Sigmoid colon (tissue), 7 donors: Measurements from ENCODE around the gene UPF2. TPM values are rescaled to one million over a fixed set of nuclear protein-coding genes. Genes with fewer than 3 reads are reported as not detected.

Experiments used
- DNase-seq: peaks from one replicate; pipeline ENCODE4 v3.0.0-alpha.2; 2019
- H3K27ac ChIP-seq, 4 donors: fragments of 200-600 bp; sonication (generic); one replicate each; pipeline ENCODE4 v1.5.1; 2016 to 2019; ENCODE audit warnings: mild to moderate bottlenecking in 1 of 4
- H3K27me3 ChIP-seq, 3 donors: fragments of 200-600 bp; sonication (generic); one replicate each; pipeline ENCODE4 v1.5.1; 2019; ENCODE audit warnings: mild to moderate bottlenecking in 1 of 3
- H3K36me3 ChIP-seq, 4 donors: fragments of 200-600 bp; sonication (generic); one replicate each; pipeline ENCODE4 v1.5.1; 2016 to 2019
- H3K4me1 ChIP-seq, 4 donors: fragments of 200-600 bp; sonication (generic); one replicate each; pipeline ENCODE4 v1.5.1; 2017 to 2019
- H3K4me3 ChIP-seq, 4 donors: fragments of 200-600 bp; sonication (generic); one replicate each; pipeline ENCODE4 v1.5.1; 2017 to 2019; ENCODE audit warnings: mild to moderate bottlenecking in 2 of 4, moderate library complexity in 1 of 4
- H3K9me3 ChIP-seq, 4 donors: fragments of 200-600 bp in 3 of 4; sonication (generic) in 3 of 4; one replicate each; pipeline versions ENCODE4 v1.5.1 to v1.6.1; 2013 to 2019
- EP300 ChIP-seq, 4 donors: sonication (generic); formaldehyde crosslinking; IDR thresholded peaks; one replicate each; pipeline ENCODE4 v1.6.1; 2017; ENCODE audit warnings: antibody characterized with exemption in 4 of 4
- POLR2A ChIP-seq, 2 donors: fragments of 450-650 bp; IDR thresholded peaks; one replicate each; pipeline ENCODE4 v1.6.1; 2016; ENCODE audit warnings: antibody characterized with exemption in 2 of 2, mild to moderate bottlenecking in 2 of 2, moderate library complexity in 2 of 2
- POLR2AphosphoS5 ChIP-seq, 4 donors: sonication (generic); formaldehyde crosslinking; IDR thresholded peaks; one replicate each; pipeline ENCODE4 v1.6.1; 2017; ENCODE audit warnings: antibody characterized with exemption in 4 of 4
- WGBS, 2 donors: extraction: QIAGEN DNeasy Blood & Tissue Kit; methylation state at CpG; one replicate each; pipeline ENCODE4 v1.1.7; 2013; 5-methylcytosine and 5-hydroxymethylcytosine counted together
- intact Hi-C: fragments of 100-400 bp; cut with DNase I; formaldehyde crosslinking; loops from one replicate; pipeline ENCODE4 v1.15.1; 2023
- polyA plus RNA-seq, 3 donors: library from polyadenylated mRNA; stranded (reverse); fragments of 200-250 nt; gene quantifications; one replicate each; pipeline ENCODE4 v1.2.3, GENCODE V29; 2013
- total RNA-seq, 4 donors: library from RNA; depleted of rRNA; stranded (reverse); fragments of >200 nt; gene quantifications; one replicate each; pipeline ENCODE4 v1.1.0, GENCODE V29; 2016
- TF ChIP-seq, protein P1 (sequence below), 4 experiments: fragments of 450-650 bp in 3 of 4; fragments of 200-600 bp in 1 of 4; IDR thresholded peaks; one replicate each; pipeline ENCODE4 v1.5.1; 2016 to 2019; ENCODE audit warnings: antibody characterized with exemption in 4 of 4, mild to moderate bottlenecking in 3 of 4, moderate library complexity in 2 of 4
- donor health status: healthy with polysubstance abuse.
- donor health status: Bipolar disorder and iron deficiency.
- donor health status: healthy.

The UPF2 gene
- total and polyA plus RNA-seq, 7 donors, result 11.4 to 36.9 (median 29.3) TPM

DNA sequence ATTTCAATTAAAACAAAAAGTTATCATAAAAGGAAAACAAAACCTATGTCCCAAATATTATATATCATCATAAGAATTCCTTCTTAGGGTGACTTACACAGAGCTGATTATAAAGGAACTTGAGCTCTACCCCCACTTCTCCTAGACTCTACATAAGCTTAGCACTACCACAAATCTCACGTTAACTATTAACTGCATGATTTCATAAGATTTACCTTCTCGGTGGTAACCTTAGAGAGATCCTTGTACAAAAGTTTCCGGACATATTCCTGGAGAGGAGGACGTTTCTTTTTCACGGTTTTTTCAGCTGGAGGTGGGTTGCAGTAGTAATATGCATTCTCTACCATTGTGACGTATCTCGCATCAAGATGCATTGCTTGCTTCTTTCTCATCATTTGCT lies 83.7 kb downstream of the UPF2 start:
- Histone ChIP-seq H3K27ac (no peak overlapping the region), H3K4me3 (no peak overlapping the region), H3K36me3 (peaks cover 11 to 100% (median 36%) of the 10 kb centered on the region in 4 donors), H3K9me3 (no peaks in the 10 kb centered on the region), H3K27me3 (no peaks in the 10 kb centered on the region), H3K4me1 (no peaks in the 10 kb centered on the region)
- WGBS, 2 donors, result 53 to 74% methylated on average over 7 of the region's 7 CpGs
- intact Hi-C loops, result no loop called here
- no peak for TF ChIP-seq POLR2A (IDR thresholded peaks at IDR 0.05)
- no peak for DNase-seq

DNA sequence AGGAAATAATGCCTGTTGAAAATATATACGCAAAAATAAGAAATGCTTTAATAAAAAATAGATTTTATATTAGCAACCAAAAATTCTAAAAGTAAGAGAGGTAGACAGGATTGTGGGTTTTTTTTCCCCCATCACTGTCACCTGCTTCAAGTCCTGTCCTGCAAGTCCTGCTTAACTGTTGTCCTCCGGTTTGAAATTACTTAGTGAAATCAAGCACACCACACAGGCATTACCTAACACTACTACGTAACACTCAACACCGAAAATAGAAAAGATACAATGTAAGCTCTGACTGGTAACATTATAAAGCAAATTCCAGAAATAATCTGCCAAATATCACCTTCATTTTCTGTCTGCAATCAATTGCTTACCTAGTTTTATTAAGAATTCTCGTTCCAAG lies 90.9 kb downstream of the UPF2 start:
- intact Hi-C loops, result no loop called here

DNA sequence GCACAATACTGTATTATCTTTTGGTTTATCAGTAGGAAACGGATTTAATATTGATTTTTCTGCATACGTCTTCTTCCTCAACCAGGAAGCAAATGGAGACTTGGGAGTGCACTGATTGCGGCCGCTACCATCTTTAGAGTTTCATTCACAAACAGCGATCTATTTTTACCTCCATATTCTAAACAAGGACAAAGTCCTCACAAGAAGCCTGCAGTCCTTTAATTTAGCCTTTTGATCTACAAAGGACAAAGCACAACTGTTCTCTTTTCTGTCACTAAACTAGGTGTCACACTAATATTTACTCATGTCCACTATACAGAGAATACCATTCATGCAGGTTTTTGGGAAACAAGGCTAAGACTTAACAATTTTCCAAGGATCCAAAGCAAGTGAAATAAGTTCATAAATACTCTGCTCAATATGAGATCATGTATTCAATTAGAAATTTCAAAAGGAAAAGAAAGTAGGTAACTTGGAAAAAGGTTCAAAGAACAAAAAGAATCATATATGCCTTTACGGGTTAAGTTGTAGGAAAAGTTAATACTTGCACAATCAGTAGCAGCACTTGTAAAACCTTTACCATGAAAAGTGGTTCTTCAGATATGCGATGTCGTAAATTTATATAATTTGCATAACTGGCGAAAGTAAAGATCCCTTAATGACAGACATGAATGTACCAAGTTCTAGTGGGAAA lies 92.1 kb downstream of the UPF2 start:
- Histone ChIP-seq H3K9me3 (no peaks in the 10 kb centered on the region), H3K36me3 (peaks cover 6 to 73% (median 14%) of the 10 kb centered on the region in 4 donors), H3K4me3 (no peak overlapping the region), H3K27me3 (no peaks in the 10 kb centered on the region), H3K27ac (no peak overlapping the region), H3K4me1 (peaks cover 0 to 5% (median 2%) of the 10 kb centered on the region in 4 donors)
- intact Hi-C loops, result no loop called here
- no peak for DNase-seq
- 65 to 76% methylated on average over 9 of the region's 9 CpGs for WGBS, 2 donors
- no peak for TF ChIP-seq POLR2A (IDR thresholded peaks at IDR 0.05)
- no peak for TF ChIP-seq EP300 (IDR thresholded peaks at IDR 0.05)
- TF ChIP-seq, protein P1, sequence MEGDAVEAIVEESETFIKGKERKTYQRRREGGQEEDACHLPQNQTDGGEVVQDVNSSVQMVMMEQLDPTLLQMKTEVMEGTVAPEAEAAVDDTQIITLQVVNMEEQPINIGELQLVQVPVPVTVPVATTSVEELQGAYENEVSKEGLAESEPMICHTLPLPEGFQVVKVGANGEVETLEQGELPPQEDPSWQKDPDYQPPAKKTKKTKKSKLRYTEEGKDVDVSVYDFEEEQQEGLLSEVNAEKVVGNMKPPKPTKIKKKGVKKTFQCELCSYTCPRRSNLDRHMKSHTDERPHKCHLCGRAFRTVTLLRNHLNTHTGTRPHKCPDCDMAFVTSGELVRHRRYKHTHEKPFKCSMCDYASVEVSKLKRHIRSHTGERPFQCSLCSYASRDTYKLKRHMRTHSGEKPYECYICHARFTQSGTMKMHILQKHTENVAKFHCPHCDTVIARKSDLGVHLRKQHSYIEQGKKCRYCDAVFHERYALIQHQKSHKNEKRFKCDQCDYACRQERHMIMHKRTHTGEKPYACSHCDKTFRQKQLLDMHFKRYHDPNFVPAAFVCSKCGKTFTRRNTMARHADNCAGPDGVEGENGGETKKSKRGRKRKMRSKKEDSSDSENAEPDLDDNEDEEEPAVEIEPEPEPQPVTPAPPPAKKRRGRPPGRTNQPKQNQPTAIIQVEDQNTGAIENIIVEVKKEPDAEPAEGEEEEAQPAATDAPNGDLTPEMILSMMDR (IDR thresholded peaks at IDR 0.05), result no peak
- no peak for TF ChIP-seq POLR2AphosphoS5 (IDR thresholded peaks at IDR 0.05)

More for the DNA sequence above, 90.9 kb downstream of the UPF2 start:
- no peak for TF ChIP-seq POLR2AphosphoS5 (IDR thresholded peaks at IDR 0.05)
- no peak for TF ChIP-seq EP300 (IDR thresholded peaks at IDR 0.05)
- TF ChIP-seq POLR2A (IDR thresholded peaks at IDR 0.05), result no peak
- TF ChIP-seq, protein P1 (IDR thresholded peaks at IDR 0.05), result no peak
- H3K27me3 ChIP-seq, result no peaks in the 10 kb centered on the region
- DNase-seq, result no peak
- H3K36me3 ChIP-seq, result peaks cover 6 to 85% (median 18%) of the 10 kb centered on the region in 4 donors
- H3K27ac ChIP-seq, result no peak overlapping the region
- 95 to 98% methylated on average over 5 of the region's 5 CpGs for WGBS, 2 donors
- no peaks in the 10 kb centered on the region for H3K4me1 ChIP-seq
- no peaks in the 10 kb centered on the region for H3K9me3 ChIP-seq
- H3K4me3 ChIP-seq, result no peak overlapping the region

DNA sequence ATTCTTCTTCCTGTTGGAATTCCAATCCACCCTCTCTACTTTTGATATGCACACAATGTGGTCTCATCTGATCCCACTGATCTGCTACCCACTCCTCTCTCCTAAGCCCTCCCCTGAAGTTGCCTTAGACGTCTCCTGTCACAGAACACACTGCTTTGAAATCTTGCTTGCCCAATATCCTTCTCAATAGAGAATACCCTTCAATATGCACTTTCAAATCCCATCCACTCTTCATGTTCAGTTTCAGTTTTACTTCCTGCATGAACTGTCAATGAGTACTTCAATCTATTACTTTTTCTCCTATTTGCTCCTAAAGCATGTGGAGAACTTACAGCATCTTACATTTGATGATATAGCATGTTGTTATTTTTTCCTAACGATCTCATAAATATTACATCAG lies 93.5 kb downstream of the UPF2 start:
- no peak overlapping the region for H3K4me3 ChIP-seq
- intact Hi-C loops, result no loop called here
- TF ChIP-seq POLR2A (IDR thresholded peaks at IDR 0.05) (no peak), POLR2AphosphoS5 (IDR thresholded peaks at IDR 0.05) (no peak)
- TF ChIP-seq, protein P1 (IDR thresholded peaks at IDR 0.05), result no peak
- H3K27me3 ChIP-seq, result no peaks in the 10 kb centered on the region
- H3K27ac ChIP-seq, result no peak overlapping the region
- H3K9me3 ChIP-seq, result no peaks in the 10 kb centered on the region
- peaks cover 0 to 9% (median 3%) of the 10 kb centered on the region in 4 donors for H3K4me1 ChIP-seq
- DNase-seq, result no peak
- H3K36me3 ChIP-seq, result peaks cover 3 to 62% (median 8%) of the 10 kb centered on the region in 4 donors
- 85 to 95% methylated on average over 2 of the region's 2 CpGs for WGBS, 2 donors

DNA sequence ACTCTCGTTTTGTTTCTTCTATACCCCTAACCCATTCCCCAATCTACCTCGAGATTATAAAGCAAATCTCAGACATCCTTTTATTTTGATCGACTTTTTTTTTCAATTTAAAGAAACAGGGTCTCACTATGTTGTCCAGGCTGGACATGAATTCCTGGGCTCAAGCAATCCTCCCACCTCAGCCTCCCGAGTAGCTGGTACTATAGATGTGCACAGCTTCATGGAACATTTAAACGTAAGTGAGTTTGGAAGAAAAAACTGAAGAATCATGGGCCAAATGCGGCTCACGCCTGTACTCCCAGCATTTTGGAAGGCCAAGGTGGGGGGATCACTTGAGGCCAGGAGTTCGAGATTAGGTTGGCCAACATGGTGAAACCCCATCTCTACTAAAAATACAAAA lies 96.0 kb downstream of the UPF2 start:
- intact Hi-C loops, result no loop called here
- 95% methylated on average over 8 of the region's 8 CpGs for WGBS, 2 donors
- no peak for TF ChIP-seq EP300 (IDR thresholded peaks at IDR 0.05)
- TF ChIP-seq POLR2AphosphoS5 (IDR thresholded peaks at IDR 0.05), result no peak
- TF ChIP-seq, protein P1 (IDR thresholded peaks at IDR 0.05), result no peak
- TF ChIP-seq POLR2A (IDR thresholded peaks at IDR 0.05), result no peak

More for the DNA sequence above, 96.0 kb downstream of the UPF2 start:
- DNase-seq, result no peak
- no peak overlapping the region for H3K27ac ChIP-seq
- H3K36me3 ChIP-seq, result peaks cover 4 to 63% (median 14%) of the 10 kb centered on the region in 4 donors
- no peak overlapping the region for H3K4me3 ChIP-seq
- peaks cover 0 to 9% (median 3%) of the 10 kb centered on the region in 4 donors for H3K4me1 ChIP-seq
- no peaks in the 10 kb centered on the region for H3K27me3 ChIP-seq
- no peaks in the 10 kb centered on the region for H3K9me3 ChIP-seq
